Measurements from ENCODE around the gene ANKEF1. TPM values are rescaled to one million over a fixed set of nuclear protein-coding genes. Genes with fewer than 3 reads are reported as not detected.

The ANKEF1 gene
- total and polyA plus RNA-seq, 7 donors, result 0.52 to 2.7 (median 1.3) TPM

DNA sequence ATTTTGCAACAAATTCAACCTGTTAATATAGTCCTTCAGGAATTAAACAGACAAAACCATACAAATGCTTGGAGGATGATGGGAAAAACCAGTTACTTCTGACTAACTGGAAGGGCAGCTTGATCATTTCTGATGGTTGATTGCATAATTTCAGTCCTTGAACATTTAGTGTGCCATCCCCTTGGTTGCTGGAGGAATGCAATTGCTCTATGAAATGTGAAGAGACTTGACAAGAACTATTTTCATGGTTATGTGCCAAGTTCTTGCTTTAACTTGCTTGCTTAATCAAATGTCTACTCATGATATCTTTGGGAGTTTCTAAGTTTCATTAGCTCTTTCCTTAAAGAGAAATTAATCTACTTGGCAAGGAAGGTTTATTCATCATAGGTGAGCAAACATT lies 45.2 kb downstream of the ANKEF1 start:
- TF ChIP-seq, protein P1, sequence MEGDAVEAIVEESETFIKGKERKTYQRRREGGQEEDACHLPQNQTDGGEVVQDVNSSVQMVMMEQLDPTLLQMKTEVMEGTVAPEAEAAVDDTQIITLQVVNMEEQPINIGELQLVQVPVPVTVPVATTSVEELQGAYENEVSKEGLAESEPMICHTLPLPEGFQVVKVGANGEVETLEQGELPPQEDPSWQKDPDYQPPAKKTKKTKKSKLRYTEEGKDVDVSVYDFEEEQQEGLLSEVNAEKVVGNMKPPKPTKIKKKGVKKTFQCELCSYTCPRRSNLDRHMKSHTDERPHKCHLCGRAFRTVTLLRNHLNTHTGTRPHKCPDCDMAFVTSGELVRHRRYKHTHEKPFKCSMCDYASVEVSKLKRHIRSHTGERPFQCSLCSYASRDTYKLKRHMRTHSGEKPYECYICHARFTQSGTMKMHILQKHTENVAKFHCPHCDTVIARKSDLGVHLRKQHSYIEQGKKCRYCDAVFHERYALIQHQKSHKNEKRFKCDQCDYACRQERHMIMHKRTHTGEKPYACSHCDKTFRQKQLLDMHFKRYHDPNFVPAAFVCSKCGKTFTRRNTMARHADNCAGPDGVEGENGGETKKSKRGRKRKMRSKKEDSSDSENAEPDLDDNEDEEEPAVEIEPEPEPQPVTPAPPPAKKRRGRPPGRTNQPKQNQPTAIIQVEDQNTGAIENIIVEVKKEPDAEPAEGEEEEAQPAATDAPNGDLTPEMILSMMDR (IDR thresholded peaks at IDR 0.05), result no peak
- Histone ChIP-seq H3K27ac (no peak overlapping the region), H3K36me3 (ENCODE audit: insufficient read depth in 1 of 2, low read depth in 1 of 2) (no peaks in the 10 kb centered on the region), H3K9me3 (no peaks in the 10 kb centered on the region), H3K4me3 (no peak overlapping the region), H3K4me1 (no peaks in the 10 kb centered on the region), H3K27me3 (ENCODE audit: insufficient read depth in 3 of 3, low read length in 2 of 3) (no peaks in the 10 kb centered on the region)
- DNase-seq (no peak), ATAC-seq (no peak)
- intact Hi-C loops (cut with DNase I), result loop anchor here in 1 of 2 donors (10.0 kb wide), 1 partner anchor 345 kb away; no protein-coding TSS in a partner anchor

DNA sequence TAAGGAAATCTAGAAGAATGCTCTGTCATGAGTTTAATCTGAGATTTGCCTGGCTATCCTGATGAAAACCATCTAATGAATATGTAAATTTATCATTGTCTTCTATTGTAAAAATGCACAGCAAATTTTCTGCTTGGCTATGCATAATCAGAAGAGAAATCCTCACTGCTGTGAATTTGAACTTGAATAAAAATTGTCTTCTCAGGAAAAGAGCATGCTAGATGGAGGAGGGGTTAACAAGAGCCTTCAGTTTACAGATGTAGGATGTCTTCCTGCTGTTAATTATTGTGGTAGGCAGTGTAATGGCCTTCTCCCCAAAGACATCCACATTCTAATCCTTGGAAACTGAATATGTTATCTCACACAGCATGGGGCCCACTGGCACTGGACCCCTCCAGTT lies 45.8 kb downstream of the ANKEF1 start:
- no peaks in the 10 kb centered on the region for H3K27me3 ChIP-seq (ENCODE audit: insufficient read depth in 3 of 3, low read length in 2 of 3)
- DNase-seq (no peak), ATAC-seq (no peak)
- H3K4me3 ChIP-seq, result no peak overlapping the region
- H3K4me1 ChIP-seq, result no peaks in the 10 kb centered on the region
- no peaks in the 10 kb centered on the region for H3K9me3 ChIP-seq
- intact Hi-C loops (cut with DNase I), result loop anchor here in 1 of 2 donors (10.0 kb wide), 1 partner anchor 344 kb away; no protein-coding TSS in a partner anchor
- TF ChIP-seq, protein P1 (IDR thresholded peaks at IDR 0.05), result no peak
- no peaks in the 10 kb centered on the region for H3K36me3 ChIP-seq (ENCODE audit: insufficient read depth in 1 of 2, low read depth in 1 of 2)
- H3K27ac ChIP-seq, result no peak overlapping the region

DNA sequence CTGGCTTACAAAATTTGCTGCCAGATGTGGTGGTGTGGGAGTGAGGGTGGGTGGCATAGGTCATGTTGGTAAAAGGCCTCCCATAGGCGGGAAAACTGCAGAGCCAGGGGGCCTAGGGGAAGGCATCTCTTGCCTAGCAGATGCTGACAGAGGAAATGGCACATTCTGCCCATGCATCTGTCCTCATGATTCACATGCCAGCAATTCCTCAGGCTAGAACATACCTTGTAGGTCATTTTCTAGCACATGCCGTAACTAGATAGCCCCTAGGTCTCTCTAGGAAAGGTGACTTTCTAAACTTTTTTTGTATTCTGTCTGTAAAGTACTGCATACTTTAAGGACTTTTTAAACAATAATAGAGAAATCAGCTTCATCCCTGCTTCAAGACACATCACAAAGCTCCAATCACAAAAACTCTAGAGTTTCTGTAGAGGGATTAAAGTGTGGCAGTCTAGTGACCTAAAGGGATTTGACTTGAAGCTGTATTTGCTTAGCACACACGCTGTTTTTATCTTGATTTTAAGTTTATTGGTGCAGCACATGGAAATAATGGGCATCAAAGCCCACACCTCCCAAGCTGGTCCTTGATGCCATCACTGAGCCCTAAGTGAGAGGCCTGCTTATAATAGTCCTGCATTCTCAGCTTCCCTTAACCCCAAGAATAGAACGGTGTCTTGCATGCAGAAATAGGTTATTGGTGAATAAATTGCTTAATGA lies 55.2 kb downstream of the ANKEF1 start:
- Histone ChIP-seq H3K4me3 (no peak overlapping the region), H3K36me3 (ENCODE audit: insufficient read depth in 1 of 2, low read depth in 1 of 2) (no peaks in the 10 kb centered on the region), H3K9me3 (no peaks in the 10 kb centered on the region), H3K4me1 (no peaks in the 10 kb centered on the region), H3K27me3 (ENCODE audit: insufficient read depth in 3 of 3, low read length in 2 of 3) (no peaks in the 10 kb centered on the region), H3K27ac (no peak overlapping the region)
- intact Hi-C loops (cut with DNase I), result loop anchor here (2.0 to 10.0 kb wide), 5 partner anchors 109 to 469 kb away; no protein-coding TSS in a partner anchor
- WGBS, 3 donors, result 90 to 95% (median 91%) methylated on average over 4 of the region's 4 CpGs
- ATAC-seq (no peak), DNase-seq (no peak)
- TF ChIP-seq, protein P1 (IDR thresholded peaks at IDR 0.05), result no peak

DNA sequence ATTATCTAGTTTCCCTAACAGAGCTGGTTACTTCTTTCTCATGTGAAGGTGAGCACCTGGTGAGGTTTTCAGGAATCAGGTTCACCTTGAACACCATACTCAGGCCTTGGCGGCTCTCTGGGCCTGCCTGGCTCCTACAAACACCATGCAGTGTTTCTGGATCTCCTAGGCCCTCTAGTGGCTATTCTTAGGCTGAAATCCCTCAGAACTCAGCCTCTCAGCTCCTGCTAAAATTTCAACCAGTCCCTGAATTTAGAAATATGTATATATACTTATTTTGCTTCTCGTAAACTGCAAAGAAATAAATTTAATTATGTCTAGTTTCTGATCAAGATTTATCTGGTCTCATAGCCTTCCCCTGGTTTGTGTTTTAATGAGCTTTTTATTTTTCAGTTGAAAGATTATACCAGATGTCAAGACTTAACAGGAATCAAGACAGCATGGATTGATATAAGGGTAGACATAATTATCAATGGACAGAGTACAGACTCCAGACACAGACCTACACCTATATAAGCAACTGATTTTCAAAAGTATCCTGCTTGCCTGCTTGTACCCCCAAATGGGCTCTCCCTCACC lies 55.9 kb downstream of the ANKEF1 start:
- DNase-seq (peak; percentile 12 to 39), ATAC-seq (peak in 3 of 4 donors; percentile 63 to 73 (median 63))
- no peak overlapping the region for H3K4me3 ChIP-seq
- no peaks in the 10 kb centered on the region for H3K36me3 ChIP-seq (ENCODE audit: insufficient read depth in 1 of 2, low read depth in 1 of 2)
- no peaks in the 10 kb centered on the region for H3K9me3 ChIP-seq
- H3K27me3 ChIP-seq (ENCODE audit: insufficient read depth in 3 of 3, low read length in 2 of 3), result no peaks in the 10 kb centered on the region
- no peaks in the 10 kb centered on the region for H3K4me1 ChIP-seq
- TF ChIP-seq, protein P1 (IDR thresholded peaks at IDR 0.05), result peak; percentile 69
- intact Hi-C loops (cut with DNase I), result loop anchor here (2.0 to 10.0 kb wide), 3 partner anchors 112 to 470 kb away; no protein-coding TSS in a partner anchor
- H3K27ac ChIP-seq, result no peak overlapping the region
- 27 to 45% (median 34%) methylated on average over 2 of the region's 2 CpGs for WGBS, 3 donors

Measured in psoas muscle (tissue), 8 donors.